ENCODE measurements around the gene NTSR1.

The NTSR1 gene

DNA sequence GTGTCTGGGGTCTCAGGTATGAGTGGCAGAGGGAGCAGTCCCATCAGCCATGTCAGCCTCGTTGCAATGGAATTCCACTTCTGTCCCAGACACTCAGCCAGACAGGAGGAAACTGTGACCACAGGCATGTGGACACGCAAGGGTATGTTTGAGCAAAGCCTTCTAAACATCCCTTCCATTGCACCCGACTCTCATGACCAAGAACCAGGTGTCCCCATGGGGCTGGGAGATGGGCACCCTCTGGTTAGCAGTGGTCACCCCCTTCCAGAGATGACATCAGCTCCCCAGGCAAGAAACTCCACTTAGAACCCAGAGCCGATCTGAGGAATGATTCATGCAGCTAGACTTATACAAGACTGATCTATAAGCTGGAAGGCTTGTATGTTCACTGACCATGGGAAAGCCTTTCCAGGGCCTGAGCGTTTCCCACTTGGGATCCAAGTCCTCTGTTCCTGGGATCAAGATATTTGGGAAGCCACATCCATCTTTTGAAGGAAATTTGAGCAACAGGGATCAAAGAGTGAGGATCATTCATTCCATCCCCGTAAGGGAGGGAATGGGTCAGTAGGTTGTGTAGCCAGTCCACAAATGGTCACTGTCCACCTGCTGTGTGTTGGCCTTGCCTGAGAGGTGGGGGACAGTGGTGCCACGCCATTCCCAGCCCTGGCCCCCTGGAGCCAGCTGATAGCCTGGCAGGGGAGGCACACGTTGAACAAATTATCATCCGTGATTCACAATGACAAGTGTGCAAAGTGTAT, 83.7 kb downstream of the NTSR1 start:
- no peak for DNase-seq

DNA sequence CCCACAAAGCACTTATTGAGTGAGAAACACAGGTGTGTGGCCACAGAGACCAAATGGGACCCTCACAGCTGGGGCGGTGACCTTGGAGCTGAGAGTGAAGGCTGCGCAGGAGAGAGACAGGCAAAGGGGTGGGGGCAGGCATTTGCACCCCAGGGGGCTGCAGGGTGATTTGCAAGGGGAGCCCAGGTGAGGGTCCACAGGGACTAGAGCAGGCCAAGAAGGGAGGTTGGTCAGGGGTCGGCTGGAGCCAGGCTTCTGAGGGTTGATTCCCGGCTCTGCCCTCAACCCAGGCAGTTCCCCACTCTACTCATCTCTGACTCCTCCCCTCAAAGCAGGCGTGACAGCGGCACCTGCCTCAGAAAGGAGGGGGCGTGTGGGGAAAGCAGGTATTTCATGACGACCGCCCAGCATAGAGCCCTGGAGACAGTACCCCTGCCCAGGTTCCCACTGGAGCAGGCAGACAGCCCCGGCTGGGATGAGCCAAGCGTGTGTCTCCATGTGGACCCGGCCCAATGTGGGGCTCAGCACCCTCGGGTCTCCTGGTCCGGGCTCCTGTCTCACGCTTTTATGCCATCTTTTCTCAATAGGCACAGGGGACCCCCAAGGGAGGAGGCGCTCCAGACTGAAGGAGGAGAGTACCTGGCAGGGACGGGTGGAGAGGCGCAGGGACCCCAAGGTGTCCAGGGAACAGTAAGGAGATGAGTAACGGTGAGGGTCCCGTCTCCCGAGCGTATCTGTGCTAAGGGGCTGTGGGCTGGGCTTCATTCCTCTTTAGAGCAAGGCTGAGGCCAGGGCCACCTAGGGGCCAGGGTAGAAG, 84.5 kb downstream of the NTSR1 start:
- DNase-seq: no peak

DNA sequence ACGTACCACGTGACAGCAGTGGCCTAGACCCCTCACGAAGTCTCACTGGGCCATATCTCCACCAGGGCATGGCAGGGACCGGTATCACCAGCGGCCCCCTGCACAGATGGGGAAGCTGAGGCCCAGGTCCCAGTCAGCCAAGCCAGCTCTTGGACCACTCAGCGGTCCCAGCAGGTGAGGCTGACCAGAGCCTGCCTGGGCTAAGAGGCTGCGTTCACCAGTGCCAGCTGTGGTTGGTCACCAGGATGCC, 85.0 kb downstream of the NTSR1 start:
- DNase-seq: no peak

DNA sequence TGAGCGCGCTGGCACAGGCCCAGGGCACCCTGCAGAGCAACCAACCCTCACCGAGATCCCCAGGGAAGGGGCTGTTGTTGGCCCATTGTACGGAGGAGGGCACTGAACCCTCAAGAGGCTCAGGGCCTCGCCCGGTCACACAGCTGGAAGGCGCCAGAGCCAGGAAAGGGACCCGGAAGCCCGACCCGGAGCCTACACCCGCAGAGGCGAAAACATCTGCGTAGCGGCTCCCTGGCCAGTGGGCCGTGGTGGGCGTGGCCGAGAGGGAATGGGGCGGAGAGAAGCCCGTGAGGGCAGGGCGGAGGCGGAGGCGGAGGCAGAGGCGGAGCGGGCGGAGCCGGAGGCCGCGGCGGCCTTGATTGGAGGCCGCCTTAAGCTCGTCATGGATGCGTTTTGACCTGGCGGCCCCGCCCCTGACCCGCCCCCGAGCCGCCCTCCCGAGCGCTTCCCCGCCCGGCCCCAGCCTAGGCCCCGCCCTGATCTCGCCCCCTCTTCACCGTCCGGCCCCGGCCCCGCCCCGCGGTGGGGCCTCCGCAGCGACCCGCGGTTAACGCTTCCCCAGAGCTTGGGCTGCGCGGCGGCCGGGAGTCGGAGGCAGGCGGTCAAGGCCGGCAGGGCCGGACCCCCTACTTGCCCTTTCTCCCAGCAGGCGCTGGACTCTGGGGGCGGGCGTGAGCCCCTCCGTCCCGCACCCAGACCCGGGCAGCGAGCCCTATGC, 85.5 kb downstream of the NTSR1 start:
- peak; percentile 94 for DNase-seq

DNA sequence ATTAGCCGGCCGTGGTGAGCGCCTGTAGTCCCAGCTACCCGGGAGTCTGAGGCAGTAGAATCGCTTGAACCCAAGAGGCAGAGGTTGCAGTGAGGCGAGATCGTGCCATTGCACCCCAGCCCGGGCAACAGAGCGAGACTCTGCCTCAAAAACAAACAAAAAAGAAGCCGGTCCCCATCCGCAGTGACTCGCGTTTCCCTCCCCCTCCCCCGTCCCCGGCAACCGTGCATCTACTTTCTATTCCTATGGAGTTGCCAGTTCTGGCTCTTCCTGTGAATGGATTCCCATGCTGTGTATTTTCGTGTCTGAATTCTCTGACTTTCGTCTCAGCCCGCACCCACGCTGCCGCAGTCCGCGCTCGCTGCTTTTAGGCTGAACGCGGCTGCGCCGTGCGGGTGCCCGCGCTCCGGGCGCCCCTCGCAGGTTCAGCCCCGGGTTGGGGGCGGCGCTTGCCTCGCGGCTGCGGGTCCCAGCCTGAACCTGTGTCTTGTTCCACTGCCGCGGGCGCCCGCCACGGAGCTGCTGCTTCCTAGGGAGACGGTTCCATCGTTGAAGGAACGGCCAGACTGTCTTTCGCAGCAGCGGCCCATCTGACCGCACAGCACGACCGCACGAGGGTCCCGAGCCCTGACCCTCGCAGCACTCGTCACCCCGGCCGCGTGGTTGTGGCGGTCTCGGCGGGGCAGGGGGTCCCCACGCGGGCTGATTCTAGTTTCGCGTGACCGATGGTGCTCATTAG, 86.6 kb downstream of the NTSR1 start:
- DNase-seq: peak; percentile 61

DNA sequence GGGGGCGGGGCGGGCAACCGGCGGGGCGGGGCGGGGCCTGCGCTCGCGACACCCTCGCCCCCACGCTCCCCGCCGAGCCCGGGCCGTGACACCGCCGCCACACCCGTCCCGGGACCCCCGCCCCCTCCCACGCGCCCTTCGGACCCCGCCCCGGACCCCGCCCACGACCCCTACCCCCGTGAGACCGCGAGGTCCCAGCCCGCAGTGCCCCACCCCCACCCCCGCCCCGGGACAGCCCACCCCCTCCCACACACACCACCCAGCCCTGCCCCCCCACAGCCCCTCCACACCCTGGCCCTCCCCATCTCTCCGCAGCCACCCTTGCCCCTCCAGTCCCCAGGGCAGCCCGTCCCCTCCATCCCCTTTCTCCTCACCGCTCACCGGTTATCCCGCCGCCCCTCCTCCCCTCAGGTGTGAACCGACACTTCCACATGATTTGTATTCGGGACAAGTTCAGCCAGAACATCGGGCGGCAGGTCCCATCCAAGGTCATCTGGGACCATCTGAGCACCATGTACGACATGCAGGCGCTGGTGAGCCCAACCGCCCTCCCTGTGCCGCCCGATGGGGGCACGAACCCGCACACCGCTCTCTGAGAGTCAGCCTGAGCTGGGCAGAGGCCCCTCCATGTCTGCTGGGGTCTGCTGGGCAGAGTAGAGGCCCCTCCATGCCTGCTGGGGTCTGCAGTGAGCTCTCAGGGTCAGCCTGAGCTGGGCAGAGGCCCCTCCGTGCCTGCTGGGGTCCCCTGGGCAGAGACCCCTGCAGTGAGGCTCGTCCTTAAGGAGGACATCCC, 88.3 kb downstream of the NTSR1 start:
- DNase-seq: no peak

DNA sequence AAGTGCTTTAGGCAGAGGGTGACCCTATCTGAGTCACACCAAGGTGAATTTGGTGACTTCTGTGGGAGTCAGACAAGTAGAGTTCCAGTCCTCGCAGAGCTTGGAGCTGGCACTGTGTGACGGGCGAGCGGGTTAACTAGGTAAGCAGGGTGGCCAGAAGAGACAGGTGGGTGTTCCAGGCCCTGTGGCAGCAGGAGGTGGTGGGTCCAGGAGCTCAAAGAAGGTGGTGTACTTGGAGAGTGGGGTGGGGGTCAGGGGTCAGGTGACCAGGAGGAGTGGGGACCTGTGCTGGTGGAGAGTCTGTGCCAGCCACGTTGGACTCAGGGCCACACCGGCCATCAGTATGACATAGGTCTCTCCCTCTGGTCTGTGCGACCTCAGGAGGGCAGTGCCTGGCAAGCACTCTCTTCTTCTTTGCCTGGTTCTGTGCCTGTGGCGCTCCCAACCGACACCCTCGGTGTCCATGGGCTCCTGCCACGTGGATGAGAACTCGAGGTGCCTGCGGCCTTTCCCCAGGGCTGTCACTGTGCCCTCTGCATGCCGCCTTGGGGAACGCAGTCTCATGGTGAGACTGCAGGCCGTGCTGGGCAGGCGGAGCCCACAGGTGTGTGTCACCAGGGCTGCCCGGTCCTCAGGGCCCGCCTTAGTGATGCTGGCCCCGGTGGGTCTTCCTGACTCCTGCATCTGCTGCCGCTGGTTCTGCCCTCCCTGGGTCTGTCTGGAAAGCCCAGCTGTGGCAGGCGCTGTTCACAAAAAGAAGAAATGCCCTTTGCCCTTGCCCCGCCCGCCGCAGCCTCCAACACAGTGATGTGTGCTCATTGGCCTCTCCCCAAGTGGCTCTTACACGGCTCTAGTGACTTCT, 89.3 kb downstream of the NTSR1 start:
- no peak for DNase-seq

DNA sequence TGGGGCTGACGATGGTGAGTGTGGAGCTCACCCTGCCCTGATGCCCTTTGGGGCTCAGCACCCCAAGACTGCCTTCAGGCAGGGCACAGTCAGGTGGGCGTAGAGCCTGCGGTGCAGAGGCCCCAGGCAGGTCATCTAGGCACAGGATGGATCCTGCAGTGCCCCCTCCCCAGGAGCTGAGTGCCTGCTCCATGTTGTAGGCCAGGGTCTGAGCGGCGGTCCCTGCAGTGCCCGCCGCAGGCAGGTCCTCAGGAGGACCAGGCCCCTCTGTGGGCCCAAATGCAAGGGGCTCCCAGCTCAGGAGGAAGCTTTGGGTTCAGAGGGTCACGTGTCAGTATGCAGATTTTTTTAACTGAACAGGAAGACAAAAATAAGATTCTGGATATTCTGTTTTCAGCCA, 90.4 kb downstream of the NTSR1 start:
- DNase-seq: no peak

DNA sequence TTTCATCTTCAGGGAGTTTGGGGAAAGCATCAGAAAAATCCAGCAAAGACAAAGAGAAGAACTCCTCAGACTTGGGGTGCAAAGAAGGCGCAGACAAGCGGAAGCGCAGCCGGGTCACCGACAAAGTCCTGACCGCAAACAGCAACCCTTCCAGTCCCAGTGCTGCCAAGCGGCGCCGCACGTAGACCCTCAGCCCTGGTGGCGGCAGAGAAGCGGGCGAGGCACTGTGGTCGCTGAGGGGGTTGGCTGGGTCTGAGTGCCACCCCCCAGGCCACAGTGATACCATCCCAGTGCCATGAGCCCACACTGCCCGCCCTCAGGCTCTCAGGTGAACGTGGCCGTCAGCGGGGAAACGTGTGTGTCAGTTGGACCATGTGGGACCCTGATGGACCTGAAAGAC, 90.8 kb downstream of the NTSR1 start:
- DNase-seq: no peak

DNA sequence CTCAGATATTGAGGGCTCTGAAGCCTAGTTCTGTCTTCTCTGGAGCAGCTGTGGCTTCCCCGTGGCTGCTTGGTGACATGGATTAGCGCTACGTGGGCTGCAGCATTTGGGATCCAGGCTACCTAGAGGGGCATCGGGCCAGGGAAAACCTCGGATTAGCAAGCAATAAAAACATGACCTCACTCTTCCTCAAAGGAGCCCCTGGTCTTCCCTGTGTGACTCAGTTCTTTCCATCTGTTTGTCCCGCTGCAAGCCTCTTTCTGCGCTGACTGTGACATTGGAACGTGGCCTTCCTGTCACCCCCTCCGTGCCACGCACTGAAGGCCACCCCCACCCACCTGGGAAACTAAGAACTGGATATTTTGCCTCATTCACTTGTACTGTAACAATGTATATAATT, 91.2 kb downstream of the NTSR1 start:
- DNase-seq: no peak

DNA sequence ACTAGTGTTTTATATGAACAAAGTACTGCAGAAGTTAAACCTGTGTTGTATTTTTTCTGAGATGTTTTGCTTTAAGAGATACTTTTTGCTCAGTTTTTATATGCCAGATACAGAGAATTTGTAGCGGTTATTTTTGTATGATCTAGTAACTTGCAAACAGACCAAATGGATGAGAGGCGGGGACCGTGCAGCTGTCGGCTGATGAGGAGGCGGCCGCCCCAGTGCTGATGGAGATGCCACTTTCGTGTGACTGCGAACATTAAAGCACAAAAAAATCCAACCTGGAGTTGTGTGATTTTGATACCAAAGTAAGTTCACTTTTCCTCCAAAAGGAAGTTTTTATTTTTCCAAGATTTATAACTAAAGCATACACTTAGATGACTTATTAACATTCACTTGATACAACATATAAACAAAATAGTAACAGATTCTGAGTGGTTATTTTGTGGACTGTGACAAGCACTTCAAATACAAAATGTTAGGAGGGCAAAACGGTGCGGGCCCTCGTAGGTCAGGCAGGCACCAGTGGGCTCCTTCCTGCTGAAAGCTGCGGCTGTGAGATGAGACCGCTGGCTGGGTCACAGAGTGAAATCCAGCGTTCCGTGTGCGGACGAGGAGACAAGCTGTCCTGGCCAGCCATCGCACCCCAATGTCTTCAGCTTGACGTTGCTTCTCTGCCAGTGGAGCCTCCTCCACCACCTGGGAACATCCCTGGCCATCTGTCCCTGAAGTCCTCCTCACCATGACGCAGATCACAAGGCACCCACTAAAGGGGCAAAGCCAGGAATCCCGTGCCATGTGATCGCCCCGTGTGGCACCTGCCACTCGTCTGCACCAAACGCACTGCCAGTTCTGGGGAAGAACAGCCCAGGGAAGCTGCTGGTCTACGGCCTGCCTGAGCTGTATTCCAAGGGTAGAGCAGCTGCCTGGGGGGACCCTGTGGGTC, 92.0 kb downstream of the NTSR1 start:
- no peak for DNase-seq

DNA sequence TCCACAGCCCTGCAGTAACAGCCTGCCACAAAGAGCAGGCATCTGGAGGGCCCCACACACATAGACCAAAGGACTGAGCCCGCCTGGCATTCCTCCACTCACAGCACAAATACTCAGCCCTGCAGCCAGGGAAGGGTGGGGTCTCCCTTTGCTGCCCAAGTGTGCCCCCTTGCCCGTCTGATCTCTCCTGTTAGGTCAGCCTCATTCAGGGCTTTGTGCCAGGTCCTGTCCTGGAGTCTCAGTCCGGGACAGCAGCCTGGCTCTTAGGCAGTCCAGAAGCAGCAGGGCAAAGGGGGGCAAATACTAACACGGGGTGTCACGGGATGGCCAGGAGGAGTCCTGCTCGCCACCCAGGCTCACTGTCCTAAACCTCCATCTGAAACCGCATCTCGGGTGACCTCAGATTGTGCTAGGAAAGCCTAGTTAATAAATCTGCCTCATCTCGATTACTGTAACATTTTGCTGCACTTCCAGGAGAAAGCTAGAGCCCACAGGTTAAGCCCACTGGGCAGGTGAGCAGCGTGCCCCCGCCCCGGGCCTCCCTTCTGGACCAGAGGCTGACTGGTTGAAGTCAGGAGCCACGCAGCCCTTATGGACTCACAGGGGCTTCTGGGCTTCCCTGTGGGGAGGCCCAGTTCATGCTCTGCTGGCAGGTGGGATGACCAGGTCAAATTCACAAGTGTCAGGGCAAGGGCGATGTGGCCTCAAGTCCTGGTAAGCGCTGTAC, 92.8 kb downstream of the NTSR1 start:
- DNase-seq: no peak

DNA sequence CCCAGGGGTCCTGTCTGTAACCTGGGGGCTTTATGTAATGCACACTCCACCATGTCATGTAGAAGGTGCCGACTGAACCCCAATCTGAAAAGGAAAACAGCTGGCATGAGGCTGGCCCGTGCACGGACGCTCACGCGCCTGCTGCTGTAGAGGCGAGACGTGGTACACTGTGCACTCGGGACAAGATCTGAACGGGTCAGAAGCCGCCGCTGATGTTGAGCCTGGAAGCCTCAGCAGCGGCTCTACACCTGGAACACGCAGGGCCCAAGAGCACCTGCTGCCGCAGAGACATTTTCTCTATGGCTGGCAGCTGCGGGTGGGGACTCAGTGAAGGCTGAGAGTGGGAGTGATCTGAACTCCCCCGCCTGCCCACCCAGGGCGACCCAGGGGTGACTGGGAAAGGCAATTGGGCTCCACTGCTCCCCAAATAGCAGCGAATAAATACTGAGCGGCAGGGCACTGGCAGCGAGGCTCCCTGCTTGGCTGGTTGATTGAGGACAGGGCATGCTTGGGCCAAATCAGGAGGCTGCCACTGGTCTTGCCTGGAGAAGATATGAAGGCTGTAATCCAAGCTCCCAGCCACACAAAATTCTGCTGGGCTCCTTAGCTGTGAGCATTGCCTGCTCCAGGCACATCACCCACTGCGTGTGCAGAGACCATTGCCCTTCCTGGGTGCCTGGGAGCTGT, 93.5 kb downstream of the NTSR1 start:
- no peak for DNase-seq

DNA sequence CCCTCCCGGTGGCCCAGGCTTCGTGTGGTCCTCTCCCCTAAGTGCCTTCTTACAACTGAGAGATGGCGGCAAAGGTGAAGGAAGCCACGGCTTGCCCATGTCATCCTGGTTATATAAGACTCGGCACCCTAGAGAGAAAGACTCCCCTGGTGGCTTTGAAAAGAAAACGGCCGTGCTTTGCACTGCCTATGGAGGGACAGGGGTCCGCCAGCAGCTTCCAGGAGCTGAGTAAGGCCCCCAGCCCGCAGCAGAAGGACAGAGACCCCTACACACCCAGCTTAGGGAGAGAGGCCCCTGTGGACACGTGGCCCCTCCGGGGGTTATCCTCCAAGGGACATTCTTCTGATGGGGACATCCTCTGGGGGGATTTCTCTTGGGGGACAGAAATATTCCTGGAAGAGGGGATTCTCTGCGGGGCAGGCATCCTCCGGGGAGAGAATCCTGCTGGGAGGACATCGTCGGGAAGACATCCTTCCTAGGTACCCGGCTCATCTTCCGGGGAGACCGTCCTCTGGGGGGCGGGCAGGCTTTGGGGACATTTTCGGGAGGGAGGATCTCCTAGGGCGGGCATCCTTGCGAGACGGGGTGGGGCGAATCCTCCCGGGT, 95.5 kb downstream of the NTSR1 start:
- peak; percentile 13 for DNase-seq

DNA sequence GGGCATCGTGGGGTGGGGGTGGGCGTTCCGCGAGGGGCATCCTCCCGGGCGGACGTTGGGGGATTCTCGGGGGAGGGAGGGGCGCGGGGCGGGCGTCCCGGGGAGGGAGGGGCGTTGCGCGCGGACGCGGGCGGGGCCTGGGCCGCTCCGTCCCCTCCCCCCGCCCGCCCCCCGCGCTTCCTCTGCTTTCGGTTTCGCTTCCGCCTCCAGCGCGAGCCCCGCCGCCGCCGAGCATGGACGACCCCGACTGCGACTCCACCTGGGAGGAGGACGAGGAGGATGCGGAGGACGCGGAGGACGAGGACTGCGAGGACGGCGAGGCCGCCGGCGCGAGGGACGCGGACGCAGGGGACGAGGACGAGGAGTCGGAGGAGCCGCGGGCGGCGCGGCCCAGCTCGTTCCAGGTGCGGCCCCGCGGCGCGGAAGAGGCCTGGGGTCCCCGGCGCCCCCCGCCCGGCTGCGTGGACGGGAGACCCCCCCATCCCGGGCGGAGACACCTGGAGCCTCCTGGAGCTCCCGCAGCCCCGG, 96.1 kb downstream of the NTSR1 start, which contains the start of gene OGFR:
TSS of gene OGFR (plus strand) at position 209 of the 528 bp plus-strand sequence. CDS start at position 234, 25 bp downstream.
- peak; percentile 71 for DNase-seq

DNA sequence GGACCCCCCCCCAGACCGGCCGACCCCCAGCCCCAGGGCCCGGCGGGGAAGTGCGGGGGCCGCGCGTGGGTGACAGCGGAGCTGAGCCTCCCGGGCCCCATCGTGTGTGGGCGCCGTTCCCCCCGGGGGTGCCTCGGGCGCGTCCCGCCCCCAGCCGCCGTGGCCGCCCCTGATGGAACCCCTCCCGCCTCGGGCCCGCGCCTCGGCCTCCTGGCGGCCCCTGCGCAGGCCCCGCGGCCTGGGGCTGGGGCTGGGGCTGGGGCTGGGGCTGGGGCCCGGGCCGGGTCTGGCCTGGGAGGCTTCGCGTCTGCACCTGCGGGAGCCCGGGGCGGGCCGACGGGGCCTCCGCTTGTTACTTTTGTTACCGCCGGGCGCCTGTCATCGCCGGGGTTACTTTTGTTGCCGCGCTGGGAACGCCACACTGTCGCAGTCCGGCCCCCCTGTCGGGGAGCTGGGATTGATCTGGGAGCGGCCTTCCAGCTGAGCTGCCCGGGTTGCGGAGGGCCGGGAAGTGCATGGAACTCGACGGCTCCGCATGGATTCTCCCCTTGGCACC, 96.6 kb downstream of the NTSR1 start:
- DNase-seq: no peak

DNA sequence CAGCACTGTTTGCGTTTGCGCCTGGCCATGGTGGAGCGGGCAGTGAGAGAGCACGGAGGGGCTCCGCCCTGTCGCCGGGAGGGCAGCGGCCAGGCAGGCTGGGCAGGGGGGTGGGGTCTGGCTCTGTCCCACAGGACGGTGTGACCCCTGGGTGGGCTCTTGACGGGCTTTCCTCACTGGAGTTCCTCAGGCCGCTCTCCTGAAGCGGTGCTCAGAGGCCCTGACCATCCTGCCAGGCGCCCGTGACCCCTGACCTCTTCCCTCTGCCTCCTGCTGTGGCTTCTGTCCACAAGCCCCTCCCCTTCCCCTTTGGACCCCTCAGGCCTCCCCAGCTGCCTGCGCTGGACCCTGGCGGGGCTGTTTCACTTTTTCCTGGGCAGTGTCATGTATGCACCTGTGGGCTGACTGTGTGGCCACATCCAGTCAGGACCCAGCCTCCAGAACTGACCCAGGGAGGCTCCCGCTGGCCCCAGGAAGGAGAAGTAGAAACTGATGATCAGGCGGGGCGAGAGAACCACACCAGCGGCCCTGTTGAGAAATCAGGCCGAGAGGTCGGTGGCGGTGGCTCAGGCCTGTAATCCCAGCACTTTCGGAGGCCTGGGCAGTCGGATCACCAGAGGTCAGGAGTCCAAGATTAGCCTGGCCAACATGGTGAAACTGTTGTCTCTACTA, 97.2 kb downstream of the NTSR1 start:
- DNase-seq: peak; percentile 47
